A673 (cell line): ENCODE measurements around the gene RHOT1. TPM values are rescaled to one million over a fixed set of nuclear protein-coding genes. Genes with fewer than 3 reads are reported as not detected.

Experiments used
- BruUV-seq: library from RNA; stranded (reverse); fragments of 400-500 nt; replicated peaks from 2 replicates; lab custom pipeline; 2021; lab: Mats Ljungman, UMichigan
- CTCF ChIA-PET: fragments of 300-600 bp; sonication (Branson Sonifier 250); formaldehyde crosslinking; loops from one replicate; lab custom pipeline; 2022; ENCODE audit warnings: antibody characterized with exemption; lab: Charles Lee
- POLR2A ChIA-PET: fragments of 300-600 bp; sonication (Branson Sonifier 250); formaldehyde crosslinking; loops from one replicate; lab custom pipeline; 2022; ENCODE audit warnings: antibody characterized with exemption; ENCODE audit not compliant: low non-redundant PET; lab: Charles Lee
- DNase-seq: peaks from one replicate; pipeline ENCODE4 v3.0.0-alpha.2; 2015; ENCODE audit warnings: low spot score
- H3K27ac ChIP-seq: fragments of 200-600 bp; sonication (generic); 2 replicates; pipeline ENCODE4 v1.5.1; 2016; ENCODE audit warnings: mixed run types, low read depth, mild to moderate bottlenecking, mixed read lengths, antibody characterized with exemption, low read length; ENCODE audit not compliant: poor library complexity, severe bottlenecking
- H3K27me3 ChIP-seq: fragments of 200-600 bp; sonication (generic); replicated peaks from 2 replicates; pipeline ENCODE4 v1.6.1; 2017; ENCODE audit warnings: mixed run types, low read depth, mild to moderate bottlenecking, mixed read lengths, antibody characterized with exemption, low read length; ENCODE audit not compliant: insufficient read depth, poor library complexity
- H3K36me3 ChIP-seq: fragments of 200-600 bp; sonication (generic); 2 replicates; pipeline ENCODE4 v1.6.1; 2016; ENCODE audit warnings: mixed run types, mild to moderate bottlenecking, mixed read lengths, antibody characterized with exemption, low read length; ENCODE audit not compliant: insufficient read depth, poor library complexity, severe bottlenecking
- H3K4me1 ChIP-seq: fragments of 200-600 bp; sonication (generic); 2 replicates; pipeline ENCODE4 v1.6.1; 2017; ENCODE audit warnings: mixed run types, mild to moderate bottlenecking, mixed read lengths, antibody characterized with exemption, low read length; ENCODE audit not compliant: insufficient read depth, poor library complexity, severe bottlenecking
- H3K4me3 ChIP-seq: fragments of 200-600 bp; sonication (generic); 2 replicates; pipeline ENCODE4 v1.5.1; 2016; ENCODE audit warnings: low read depth, mixed run types, mild to moderate bottlenecking, mixed read lengths, low read length; ENCODE audit not compliant: poor library complexity, severe bottlenecking
- H3K9me3 ChIP-seq: fragments of 200-600 bp; sonication (generic); 2 replicates; pipeline ENCODE4 v1.6.1; 2016; ENCODE audit warnings: mixed run types, low read depth, mild to moderate bottlenecking, mixed read lengths, antibody characterized with exemption, low read length; ENCODE audit not compliant: poor library complexity, severe bottlenecking
- CTCF ChIP-seq: fragments of 300-800, 200-600 bp; sonication (generic); conservative IDR thresholded peaks from 2 replicates; pipeline ENCODE4 v1.5.1; 2017; ENCODE audit warnings: low read depth, mild to moderate bottlenecking, antibody characterized with exemption, low read length, moderate library complexity, mixed read lengths
- EZH2 ChIP-seq: fragments of 200-600 bp; sonication (generic); IDR thresholded peaks from 2 replicates; pipeline ENCODE4 v1.6.1; 2017; ENCODE audit warnings: borderline replicate concordance, low read depth, mild to moderate bottlenecking, mixed read lengths, antibody characterized with exemption, low read length; ENCODE audit not compliant: poor library complexity, severe bottlenecking
- intact Hi-C: fragments of 100-400 bp; cut with micrococcal nuclease; formaldehyde crosslinking; loops from one replicate; pipeline ENCODE4 v1.10.0; 2022; ENCODE audit not compliant: unreplicated experiment
- total RNA-seq: library from RNA; stranded (reverse); gene quantifications from 2 replicates; pipeline ENCODE4 v1.2.3, GENCODE V29; 2021

The RHOT1 gene
- total RNA-seq, 1 experiment from 2014 or later, result 18.0 TPM

GRCh38 chr17:32155896-32156295 is 13.6 kb downstream of the RHOT1 start:
- Histone ChIP-seq H3K27me3 (no peaks in the 10 kb centered on the region), H3K4me3 (no peak overlapping the region), H3K4me1 (no peaks in the 10 kb centered on the region), H3K36me3 (peaks cover 2% of the 10 kb centered on the region), H3K9me3 (no peaks in the 10 kb centered on the region), H3K27ac (no peak overlapping the region)
- ChIA-PET POLR2A (no interaction called here), CTCF (no interaction called here)
- intact Hi-C loops, result no loop called here
- DNase-seq, result no peak
- TF ChIP-seq EZH2 (no peak), CTCF (no peak)
- no TSS peak for BruUV-seq

GRCh38 chr17:32156656-32157055 is 14.4 kb downstream of the RHOT1 start:
- no peak for DNase-seq
- TF ChIP-seq EZH2, result no peak
- no peak for TF ChIP-seq CTCF
- Histone ChIP-seq H3K27ac (no peak overlapping the region), H3K4me1 (no peaks in the 10 kb centered on the region), H3K4me3 (no peak overlapping the region), H3K9me3 (no peaks in the 10 kb centered on the region), H3K36me3 (peaks cover 2% of the 10 kb centered on the region), H3K27me3 (no peaks in the 10 kb centered on the region)
- ChIA-PET POLR2A (no interaction called here), CTCF (no interaction called here)
- intact Hi-C loops, result no loop called here
- BruUV-seq, result no TSS peak

- no peak overlapping the region for H3K4me3 ChIP-seq
- H3K27ac ChIP-seq, result no peak overlapping the region
- no peaks in the 10 kb centered on the region for H3K27me3 ChIP-seq
- peaks cover 2% of the 10 kb centered on the region for H3K36me3 ChIP-seq
- H3K9me3 ChIP-seq, result no peaks in the 10 kb centered on the region
- no peaks in the 10 kb centered on the region for H3K4me1 ChIP-seq
- TF ChIP-seq EZH2 (no peak), CTCF (no peak)
- ChIA-PET CTCF (no interaction called here), POLR2A (no interaction called here)
- intact Hi-C loops, result no loop called here
- no peak for DNase-seq
- BruUV-seq, result no TSS peak
These were observed 14.9 kb downstream of the RHOT1 start for GRCh38 chr17:32157225-32157624.
